ENCODE results near the gene CCDC12.

Gene CCDC12

DNA sequence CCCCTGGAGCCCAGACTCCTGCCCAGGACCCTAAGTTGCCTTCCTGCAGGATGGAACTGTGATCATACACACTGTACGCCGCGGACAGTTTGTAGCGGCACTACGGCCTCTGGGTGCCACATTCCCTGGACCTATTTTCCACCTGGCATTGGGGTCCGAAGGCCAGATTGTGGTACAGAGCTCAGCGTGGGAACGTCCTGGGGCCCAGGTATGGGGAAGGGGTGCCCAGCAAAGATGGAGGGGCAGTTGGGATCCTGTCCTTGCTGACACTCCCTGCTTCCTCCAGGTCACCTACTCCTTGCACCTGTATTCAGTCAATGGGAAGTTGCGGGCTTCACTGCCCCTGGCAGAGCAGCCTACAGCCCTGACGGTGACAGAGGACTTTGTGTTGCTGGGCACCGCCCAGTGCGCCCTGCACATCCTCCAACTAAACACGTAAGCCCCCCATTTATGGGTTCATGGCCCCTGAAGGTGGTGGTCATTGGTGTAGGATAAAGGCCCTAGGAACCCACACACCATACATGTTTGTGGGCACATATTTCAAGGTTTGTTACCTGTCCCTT, 31.8 kb upstream of the CCDC12 start:
- no peak for DNase-seq (ENCODE audit: low spot score)
- CTCF ChIA-PET = no interaction called here
- TF ChIP-seq, protein P1, sequence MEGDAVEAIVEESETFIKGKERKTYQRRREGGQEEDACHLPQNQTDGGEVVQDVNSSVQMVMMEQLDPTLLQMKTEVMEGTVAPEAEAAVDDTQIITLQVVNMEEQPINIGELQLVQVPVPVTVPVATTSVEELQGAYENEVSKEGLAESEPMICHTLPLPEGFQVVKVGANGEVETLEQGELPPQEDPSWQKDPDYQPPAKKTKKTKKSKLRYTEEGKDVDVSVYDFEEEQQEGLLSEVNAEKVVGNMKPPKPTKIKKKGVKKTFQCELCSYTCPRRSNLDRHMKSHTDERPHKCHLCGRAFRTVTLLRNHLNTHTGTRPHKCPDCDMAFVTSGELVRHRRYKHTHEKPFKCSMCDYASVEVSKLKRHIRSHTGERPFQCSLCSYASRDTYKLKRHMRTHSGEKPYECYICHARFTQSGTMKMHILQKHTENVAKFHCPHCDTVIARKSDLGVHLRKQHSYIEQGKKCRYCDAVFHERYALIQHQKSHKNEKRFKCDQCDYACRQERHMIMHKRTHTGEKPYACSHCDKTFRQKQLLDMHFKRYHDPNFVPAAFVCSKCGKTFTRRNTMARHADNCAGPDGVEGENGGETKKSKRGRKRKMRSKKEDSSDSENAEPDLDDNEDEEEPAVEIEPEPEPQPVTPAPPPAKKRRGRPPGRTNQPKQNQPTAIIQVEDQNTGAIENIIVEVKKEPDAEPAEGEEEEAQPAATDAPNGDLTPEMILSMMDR (conservative IDR thresholded peaks at IDR 0.05; ENCODE audit: low read depth) = no peak
- H3K27ac ChIP-seq = peak overlapping the region; percentile 83
- POLR2A ChIA-PET (ENCODE audit: low non-redundant PET) = no interaction called here

DNA sequence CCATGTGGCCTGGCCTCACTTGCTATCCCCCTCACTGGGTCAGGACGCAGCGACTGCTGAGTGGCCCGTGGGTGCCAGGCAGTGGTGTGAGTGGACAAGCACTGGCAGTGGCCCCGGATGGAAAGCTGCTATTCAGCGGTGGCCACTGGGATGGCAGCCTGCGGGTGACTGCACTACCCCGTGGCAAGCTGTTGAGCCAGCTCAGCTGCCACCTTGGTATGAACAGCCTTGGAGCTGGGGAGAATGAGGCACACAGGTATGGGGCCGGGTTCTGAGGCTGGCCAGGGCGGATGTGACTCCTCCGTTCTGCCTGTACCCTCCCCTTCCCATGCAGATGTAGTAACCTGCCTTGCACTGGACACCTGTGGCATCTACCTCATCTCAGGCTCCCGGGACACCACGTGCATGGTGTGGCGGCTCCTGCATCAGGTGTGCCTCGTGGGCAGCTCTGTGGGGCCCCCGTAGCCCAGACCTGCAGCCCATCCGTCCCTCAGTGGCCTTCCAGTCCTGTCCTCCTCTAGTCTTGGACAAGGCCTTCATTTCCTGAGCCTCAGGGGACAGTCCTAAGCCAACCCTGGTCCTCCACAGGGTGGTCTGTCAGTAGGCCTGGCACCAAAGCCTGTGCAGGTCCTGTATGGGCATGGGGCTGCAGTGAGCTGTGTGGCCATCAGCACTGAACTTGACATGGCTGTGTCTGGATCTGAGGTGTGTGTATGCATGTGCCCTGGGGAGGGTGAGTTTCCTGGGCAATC, 31.1 kb upstream of the CCDC12 start:
- no peak for DNase-seq (ENCODE audit: low spot score)
- H3K27ac ChIP-seq = peak overlapping the region; percentile 83
- TF ChIP-seq, protein P1 (conservative IDR thresholded peaks at IDR 0.05; ENCODE audit: low read depth) = no peak
- ChIA-PET CTCF (no interaction called here), POLR2A (ENCODE audit: low non-redundant PET) (no interaction called here)

DNA sequence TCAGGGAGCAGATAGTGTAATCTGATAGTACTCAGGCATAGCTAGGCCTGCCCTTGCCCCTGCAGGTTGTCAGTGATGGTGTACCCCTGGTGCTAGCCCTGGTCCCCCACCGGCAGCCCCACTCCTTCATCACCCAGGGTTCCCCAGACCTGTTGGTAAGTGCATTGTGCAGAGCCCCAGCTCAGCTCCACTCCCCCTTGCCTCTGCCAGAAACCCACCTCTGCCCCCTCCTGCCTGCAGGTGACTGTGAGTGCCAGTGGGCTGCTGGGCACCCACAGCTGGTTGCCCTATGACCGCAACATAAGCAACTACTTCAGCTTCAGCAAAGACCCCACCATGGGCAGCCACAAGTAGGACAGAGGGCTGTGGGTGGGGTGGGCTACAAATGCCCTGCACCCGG, 30.5 kb upstream of the CCDC12 start:
- H3K27ac ChIP-seq = peak overlapping the region; percentile 83
- POLR2A ChIA-PET (ENCODE audit: low non-redundant PET) = no interaction called here
- TF ChIP-seq, protein P1 (conservative IDR thresholded peaks at IDR 0.05; ENCODE audit: low read depth) = no peak
- CTCF ChIA-PET = no interaction called here
- no peak for DNase-seq (ENCODE audit: low spot score)

DNA sequence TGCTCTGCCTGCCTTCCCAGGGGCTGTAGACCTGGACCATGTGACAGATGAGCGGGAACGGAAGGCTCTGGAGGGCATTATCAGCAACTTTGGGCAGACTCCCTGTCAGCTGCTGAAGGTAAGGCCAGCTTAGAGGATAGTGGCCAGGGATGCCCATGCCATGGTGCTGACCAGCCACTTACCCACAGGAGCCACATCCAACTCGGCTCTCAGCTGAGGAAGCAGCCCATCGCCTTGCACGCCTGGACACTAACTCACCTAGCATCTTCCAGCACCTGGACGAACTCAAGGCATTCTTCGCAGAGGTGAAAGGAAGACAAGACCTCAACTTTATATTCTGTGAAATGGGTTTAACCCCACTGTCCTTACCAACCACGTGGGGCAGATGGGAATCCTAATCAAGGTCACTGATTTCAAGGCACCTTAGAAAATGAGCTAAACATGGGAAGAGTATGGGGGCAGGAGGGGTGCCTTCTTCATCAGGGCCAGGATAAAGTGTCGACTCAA, 29.7 kb upstream of the CCDC12 start:
- H3K27ac ChIP-seq = no peak overlapping the region; the same call in 1 of the 2 replicates
- ChIA-PET CTCF (no interaction called here), POLR2A (ENCODE audit: low non-redundant PET) (no interaction called here)
- TF ChIP-seq, protein P1 (conservative IDR thresholded peaks at IDR 0.05; ENCODE audit: low read depth) = no peak
- DNase-seq (ENCODE audit: low spot score) = no peak

DNA sequence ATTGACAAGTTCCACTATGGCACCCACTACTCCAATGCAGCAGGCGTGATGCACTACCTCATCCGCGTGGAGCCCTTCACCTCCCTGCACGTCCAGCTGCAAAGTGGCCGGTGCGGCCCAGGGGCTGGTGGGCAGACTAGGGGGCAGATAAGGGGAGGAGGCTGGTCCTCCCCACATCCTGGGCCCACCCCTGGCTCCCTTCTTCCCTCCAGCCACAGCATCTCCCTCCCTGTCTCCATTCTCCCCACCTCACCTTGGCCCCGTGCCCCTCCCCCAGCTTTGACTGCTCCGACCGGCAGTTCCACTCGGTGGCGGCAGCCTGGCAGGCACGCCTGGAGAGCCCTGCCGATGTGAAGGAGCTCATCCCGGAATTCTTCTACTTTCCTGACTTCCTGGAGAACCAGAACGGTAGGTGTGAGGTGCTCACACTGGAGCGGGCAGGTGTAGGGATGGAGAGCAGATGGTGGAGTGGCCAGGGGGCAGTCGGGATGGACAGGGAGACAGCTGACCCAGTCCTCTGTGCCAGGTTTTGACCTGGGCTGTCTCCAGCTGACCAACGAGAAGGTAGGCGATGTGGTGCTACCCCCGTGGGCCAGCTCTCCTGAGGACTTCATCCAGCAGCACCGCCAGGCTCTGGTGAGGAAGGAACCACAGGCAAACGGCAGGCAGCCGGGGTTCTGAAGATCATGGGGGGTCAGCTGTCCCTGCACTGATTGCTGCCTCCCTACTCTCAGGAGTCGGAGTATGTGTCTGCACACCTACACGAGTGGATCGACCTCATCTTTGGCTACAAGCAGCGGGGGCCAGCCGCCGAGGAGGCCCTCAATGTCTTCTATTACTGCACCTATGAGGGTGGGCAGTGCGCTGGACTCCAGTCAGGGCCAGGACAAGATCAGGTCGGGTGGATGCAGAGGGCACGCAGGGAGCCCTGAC, 28.9 kb upstream of the CCDC12 start:
- TF ChIP-seq, protein P1 (conservative IDR thresholded peaks at IDR 0.05; ENCODE audit: low read depth) = no peak
- DNase-seq (ENCODE audit: low spot score) = no peak
- CTCF ChIA-PET = no interaction called here
- POLR2A ChIA-PET (ENCODE audit: low non-redundant PET) = no interaction called here
- H3K27ac ChIP-seq = no peak overlapping the region; the same call in 1 of the 2 replicates

Data from RWPE1 (cell line).